A673 (cell line): ENCODE data around the gene CCDC85C. TPM values are rescaled to one million over a fixed set of nuclear protein-coding genes. Genes with fewer than 3 reads are reported as not detected.

ENCODE experiments used
- BruUV-seq: library from RNA; stranded (reverse); fragments of 400-500 nt; replicated peaks from 2 replicates; lab custom pipeline; 2021; lab: Mats Ljungman, UMichigan
- CTCF ChIA-PET: fragments of 300-600 bp; sonication (Branson Sonifier 250); formaldehyde crosslinking; loops from one replicate; lab custom pipeline; 2022; ENCODE audit warnings: antibody characterized with exemption; lab: Charles Lee
- POLR2A ChIA-PET: fragments of 300-600 bp; sonication (Branson Sonifier 250); formaldehyde crosslinking; loops from one replicate; lab custom pipeline; 2022; ENCODE audit warnings: antibody characterized with exemption; ENCODE audit not compliant: low non-redundant PET; lab: Charles Lee
- DNase-seq: peaks from one replicate; pipeline ENCODE4 v3.0.0-alpha.2; 2015; ENCODE audit warnings: low spot score
- H3K27ac ChIP-seq: fragments of 200-600 bp; sonication (generic); 2 replicates; pipeline ENCODE4 v1.5.1; 2016; ENCODE audit warnings: mixed run types, low read depth, mild to moderate bottlenecking, mixed read lengths, antibody characterized with exemption, low read length; ENCODE audit not compliant: poor library complexity, severe bottlenecking
- H3K27me3 ChIP-seq: fragments of 200-600 bp; sonication (generic); replicated peaks from 2 replicates; pipeline ENCODE4 v1.6.1; 2017; ENCODE audit warnings: mixed run types, low read depth, mild to moderate bottlenecking, mixed read lengths, antibody characterized with exemption, low read length; ENCODE audit not compliant: insufficient read depth, poor library complexity
- H3K36me3 ChIP-seq: fragments of 200-600 bp; sonication (generic); 2 replicates; pipeline ENCODE4 v1.6.1; 2016; ENCODE audit warnings: mixed run types, mild to moderate bottlenecking, mixed read lengths, antibody characterized with exemption, low read length; ENCODE audit not compliant: insufficient read depth, poor library complexity, severe bottlenecking
- H3K4me1 ChIP-seq: fragments of 200-600 bp; sonication (generic); 2 replicates; pipeline ENCODE4 v1.6.1; 2017; ENCODE audit warnings: mixed run types, mild to moderate bottlenecking, mixed read lengths, antibody characterized with exemption, low read length; ENCODE audit not compliant: insufficient read depth, poor library complexity, severe bottlenecking
- H3K4me3 ChIP-seq: fragments of 200-600 bp; sonication (generic); 2 replicates; pipeline ENCODE4 v1.5.1; 2016; ENCODE audit warnings: low read depth, mixed run types, mild to moderate bottlenecking, mixed read lengths, low read length; ENCODE audit not compliant: poor library complexity, severe bottlenecking
- H3K9me3 ChIP-seq: fragments of 200-600 bp; sonication (generic); 2 replicates; pipeline ENCODE4 v1.6.1; 2016; ENCODE audit warnings: mixed run types, low read depth, mild to moderate bottlenecking, mixed read lengths, antibody characterized with exemption, low read length; ENCODE audit not compliant: poor library complexity, severe bottlenecking
- EZH2 ChIP-seq: fragments of 200-600 bp; sonication (generic); IDR thresholded peaks from 2 replicates; pipeline ENCODE4 v1.6.1; 2017; ENCODE audit warnings: borderline replicate concordance, low read depth, mild to moderate bottlenecking, mixed read lengths, antibody characterized with exemption, low read length; ENCODE audit not compliant: poor library complexity, severe bottlenecking
- intact Hi-C: fragments of 100-400 bp; cut with micrococcal nuclease; formaldehyde crosslinking; loops from one replicate; pipeline ENCODE4 v1.10.0; 2022; ENCODE audit not compliant: unreplicated experiment
- total RNA-seq: library from RNA; stranded (reverse); gene quantifications from 2 replicates; pipeline ENCODE4 v1.2.3, GENCODE V29; 2021
- TF ChIP-seq, protein P1 (sequence below): fragments of 300-800, 200-600 bp; sonication (generic); conservative IDR thresholded peaks from 2 replicates; pipeline ENCODE4 v1.5.1; 2017; ENCODE audit warnings: low read depth, mild to moderate bottlenecking, antibody characterized with exemption, low read length, moderate library complexity, mixed read lengths

Gene CCDC85C
- total RNA-seq, 1 experiment from 2014 or later = 24.6 TPM

DNA sequence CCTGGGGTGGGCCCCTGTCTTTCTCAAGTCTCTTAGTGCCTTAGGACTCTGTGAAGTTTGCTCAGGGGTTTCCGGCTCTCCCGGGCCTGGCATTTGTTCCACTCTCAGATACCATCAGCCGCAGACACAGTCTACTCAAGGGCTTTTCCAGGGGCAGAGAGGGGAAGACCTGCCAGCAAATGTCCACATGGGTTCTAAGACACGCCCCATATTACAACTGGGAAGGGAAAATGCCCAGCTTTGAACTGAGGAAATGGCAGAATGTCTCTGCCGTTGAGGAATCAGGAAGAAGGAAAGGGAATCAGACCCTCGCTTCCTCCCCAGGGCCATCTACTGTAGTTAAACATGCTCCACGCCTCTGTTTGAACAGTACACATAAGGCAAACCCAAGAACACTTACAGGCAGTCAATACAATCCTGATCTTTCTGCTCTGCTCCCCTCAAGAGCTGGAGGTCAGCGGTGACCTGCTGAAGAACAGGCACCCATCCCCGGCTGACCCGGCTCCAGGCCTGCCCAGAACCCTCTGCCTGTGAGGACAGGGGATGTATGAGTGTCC lies 7.9 kb downstream of the CCDC85C start:
- no peaks in the 10 kb centered on the region for H3K9me3 ChIP-seq
- H3K4me1 ChIP-seq = peaks cover 2% of the 10 kb centered on the region
- DNase-seq = no peak
- no peak overlapping the region for H3K27ac ChIP-seq
- CTCF ChIA-PET = no interaction called here
- H3K27me3 ChIP-seq = no peaks in the 10 kb centered on the region
- BruUV-seq = no TSS peak
- no peaks in the 10 kb centered on the region for H3K36me3 ChIP-seq
- POLR2A ChIA-PET = no interaction called here
- no peak for TF ChIP-seq EZH2
- TF ChIP-seq, protein P1, sequence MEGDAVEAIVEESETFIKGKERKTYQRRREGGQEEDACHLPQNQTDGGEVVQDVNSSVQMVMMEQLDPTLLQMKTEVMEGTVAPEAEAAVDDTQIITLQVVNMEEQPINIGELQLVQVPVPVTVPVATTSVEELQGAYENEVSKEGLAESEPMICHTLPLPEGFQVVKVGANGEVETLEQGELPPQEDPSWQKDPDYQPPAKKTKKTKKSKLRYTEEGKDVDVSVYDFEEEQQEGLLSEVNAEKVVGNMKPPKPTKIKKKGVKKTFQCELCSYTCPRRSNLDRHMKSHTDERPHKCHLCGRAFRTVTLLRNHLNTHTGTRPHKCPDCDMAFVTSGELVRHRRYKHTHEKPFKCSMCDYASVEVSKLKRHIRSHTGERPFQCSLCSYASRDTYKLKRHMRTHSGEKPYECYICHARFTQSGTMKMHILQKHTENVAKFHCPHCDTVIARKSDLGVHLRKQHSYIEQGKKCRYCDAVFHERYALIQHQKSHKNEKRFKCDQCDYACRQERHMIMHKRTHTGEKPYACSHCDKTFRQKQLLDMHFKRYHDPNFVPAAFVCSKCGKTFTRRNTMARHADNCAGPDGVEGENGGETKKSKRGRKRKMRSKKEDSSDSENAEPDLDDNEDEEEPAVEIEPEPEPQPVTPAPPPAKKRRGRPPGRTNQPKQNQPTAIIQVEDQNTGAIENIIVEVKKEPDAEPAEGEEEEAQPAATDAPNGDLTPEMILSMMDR = no peak
- H3K4me3 ChIP-seq = no peak overlapping the region
- intact Hi-C loops = no loop called here

GRCh38 chr14:99595524-99595923 lies 8.5 kb downstream of the CCDC85C start:
- POLR2A ChIA-PET = no interaction called here
- BruUV-seq = no TSS peak
- H3K4me1 ChIP-seq = no peaks in the 10 kb centered on the region
- no peaks in the 10 kb centered on the region for H3K36me3 ChIP-seq
- TF ChIP-seq, protein P1 = no peak
- no peak for TF ChIP-seq EZH2
- intact Hi-C loops = no loop called here
- CTCF ChIA-PET = no interaction called here
- no peak overlapping the region for H3K27ac ChIP-seq
- H3K27me3 ChIP-seq = no peaks in the 10 kb centered on the region
- H3K9me3 ChIP-seq = no peaks in the 10 kb centered on the region
- H3K4me3 ChIP-seq = no peak overlapping the region
- DNase-seq = no peak

DNA sequence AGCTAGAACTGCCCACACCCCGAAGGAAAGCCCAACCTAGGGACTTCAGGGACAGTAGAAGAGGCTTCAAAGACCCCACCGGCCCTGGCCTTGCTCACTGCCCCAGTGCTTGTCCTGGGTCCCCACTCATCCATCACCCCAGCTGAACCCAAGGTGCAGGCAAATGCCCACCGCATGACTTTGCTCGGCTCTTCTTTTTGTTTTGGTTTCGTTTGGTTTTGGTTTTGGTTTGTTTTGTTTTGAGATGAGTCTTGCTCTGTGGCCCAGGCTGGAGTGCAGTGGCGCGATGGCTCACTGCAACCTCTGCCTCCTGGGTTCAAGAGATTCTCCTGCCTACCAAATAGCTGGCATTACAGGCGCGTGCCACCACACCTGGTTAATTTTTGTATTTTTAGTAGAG lies 9.0 kb downstream of the CCDC85C start:
- TF ChIP-seq, protein P1 = no peak
- no peak for TF ChIP-seq EZH2
- ChIA-PET CTCF (no interaction called here), POLR2A (no interaction called here)
- Histone ChIP-seq H3K27ac (no peak overlapping the region), H3K36me3 (no peaks in the 10 kb centered on the region), H3K4me3 (no peak overlapping the region), H3K9me3 (no peaks in the 10 kb centered on the region), H3K27me3 (no peaks in the 10 kb centered on the region), H3K4me1 (no peaks in the 10 kb centered on the region)
- BruUV-seq = no TSS peak
- no peak for DNase-seq
- intact Hi-C loops = no loop called here
